ENCODE results near the gene ADGRG4.

- TF ChIP-seq CTCF (conservative IDR thresholded peaks at IDR 0.05; ENCODE audit: low read depth, low read length) = no peak
- TF ChIP-seq EZH2phosphoT487 (IDR thresholded peaks at IDR 0.05; ENCODE audit: borderline replicate concordance, low read length) = no peak
These were observed 45.2 kb upstream of the ADGRG4 start for GRCh38 chrX:136255541-136255940.

Measured in PC-3 (cell line).